Prostate gland (tissue), 2 donors: ENCODE measurements around the gene EYA4. TPM values are rescaled to one million over a fixed set of nuclear protein-coding genes. Genes with fewer than 3 reads are reported as not detected.

Source experiments
- DNase-seq: peaks from one replicate; pipeline ENCODE4 v3.0.0-alpha.2; 2019; ENCODE audit warnings: low spot score
- H3K27ac ChIP-seq, 2 donors: fragments of 200-600 bp; sonication (generic); 2 replicates each; pipeline ENCODE4 v1.5.1; 2017 to 2019
- H3K27me3 ChIP-seq: fragments of 200-600 bp; sonication (generic); replicated peaks from 2 replicates; pipeline ENCODE4 v1.5.1; 2019; ENCODE audit not compliant: insufficient read depth
- H3K36me3 ChIP-seq, 2 donors: fragments of 200-600 bp; sonication (generic); 1 replicate in 1 of 2; 2 replicates in 1 of 2; pipeline versions ENCODE4 v1.5.1 to v1.8.1; 2017 to 2019
- H3K4me1 ChIP-seq: fragments of 200-600 bp; sonication (generic); replicated peaks from 2 replicates; pipeline ENCODE4 v1.5.1; 2019
- H3K4me3 ChIP-seq, 2 donors: fragments of 200-600 bp; sonication (generic); 2 replicates each; pipeline ENCODE4 v1.5.1; 2017 to 2019
- H3K9me3 ChIP-seq: fragments of 200-600 bp; sonication (generic); 2 replicates; pipeline ENCODE4 v1.5.1; 2017
- CTCF ChIP-seq, 4 experiments: fragments of 200-600 bp in 2 of 4; fragments of 450-650 bp in 2 of 4; sonication (generic) in 2 of 4; IDR thresholded peaks; 1 replicate in 3 of 4; 2 replicates in 1 of 4; pipeline ENCODE4 v1.5.1; 2016 to 2019; ENCODE audit warnings: antibody characterized with exemption in 4 of 4, mild to moderate bottlenecking in 2 of 4, moderate library complexity in 2 of 4
- POLR2A ChIP-seq: fragments of 450-650 bp; IDR thresholded peaks from one replicate; pipeline ENCODE4 v1.6.1; 2016; ENCODE audit warnings: antibody characterized with exemption, mild to moderate bottlenecking
- POLR2AphosphoS5 ChIP-seq: sonication (generic); formaldehyde crosslinking; IDR thresholded peaks from one replicate; pipeline ENCODE4 v1.6.1; 2017; ENCODE audit warnings: antibody characterized with exemption
- WGBS: methylation state at CpG from one replicate; pipeline ENCODE4 v1.1.5; 2018; 5-methylcytosine and 5-hydroxymethylcytosine counted together
- intact Hi-C: fragments of 100-400 bp; cut with DNase I; formaldehyde crosslinking; loops from one replicate; pipeline ENCODE4 v1.14.2; 2022
- total RNA-seq, 2 donors: library from RNA; depleted of rRNA; stranded (reverse); fragments of >200 nt; gene quantifications; one replicate each; pipeline ENCODE4 v1.1.0, GENCODE V29; 2016

The EYA4 gene
- total RNA-seq, 2 donors from 2014 or later = 4.1 to 7.3 TPM

GRCh38 chr6:133523816-133524215, 282.7 kb downstream of the EYA4 start:
- 93% methylated on average over 1 of the region's 1 CpG for WGBS
- intact Hi-C loops = no loop called here
- H3K27me3 ChIP-seq = no peaks in the 10 kb centered on the region
- H3K4me1 ChIP-seq = no peaks in the 10 kb centered on the region
- TF ChIP-seq CTCF (IDR thresholded peaks at IDR 0.05) = no peak
- TF ChIP-seq POLR2AphosphoS5 = no peak
- no peak for TF ChIP-seq POLR2A
- no peak overlapping the region for H3K27ac ChIP-seq
- H3K36me3 ChIP-seq = no peaks in the 10 kb centered on the region
- no peak for DNase-seq
- H3K9me3 ChIP-seq = no peaks in the 10 kb centered on the region
- no peak overlapping the region for H3K4me3 ChIP-seq

- 79% methylated on average over 5 of the region's 5 CpGs for WGBS
- no peak for DNase-seq
- Histone ChIP-seq H3K36me3 (no peaks in the 10 kb centered on the region), H3K9me3 (no peaks in the 10 kb centered on the region), H3K4me1 (no peaks in the 10 kb centered on the region), H3K4me3 (no peak overlapping the region), H3K27ac (no peak overlapping the region), H3K27me3 (no peaks in the 10 kb centered on the region)
- TF ChIP-seq POLR2AphosphoS5 (no peak), CTCF (IDR thresholded peaks at IDR 0.05) (no peak), POLR2A (no peak)
- intact Hi-C loops = no loop called here
Measured at GRCh38 chr6:133526436-133526835, 285.3 kb downstream of the EYA4 start.

DNA sequence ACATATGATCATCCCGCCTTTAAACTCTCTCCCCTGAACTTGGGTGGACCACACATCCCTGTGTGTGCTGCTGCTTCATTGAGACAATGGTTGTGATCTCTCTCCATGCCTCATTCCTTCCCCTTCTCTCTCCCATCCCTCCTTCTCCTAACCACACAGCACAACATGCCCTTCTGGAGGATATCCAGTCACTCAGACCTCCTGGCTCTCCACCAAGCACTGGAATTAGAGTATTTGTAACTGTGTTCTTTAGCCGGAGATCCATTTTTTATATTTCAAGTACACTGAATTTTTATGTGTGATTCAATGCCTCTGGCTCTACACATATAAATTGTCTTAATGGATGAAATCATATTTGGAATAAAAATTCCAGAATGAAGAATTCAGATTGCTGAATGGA, 287.4 kb downstream of the EYA4 start:
- Histone ChIP-seq H3K36me3 (no peaks in the 10 kb centered on the region), H3K27ac (no peak overlapping the region), H3K4me1 (no peaks in the 10 kb centered on the region), H3K27me3 (no peaks in the 10 kb centered on the region), H3K4me3 (no peak overlapping the region), H3K9me3 (no peaks in the 10 kb centered on the region)
- WGBS = 62% methylated on average over 2 of the region's 2 CpGs
- intact Hi-C loops = no loop called here
- no peak for DNase-seq
- TF ChIP-seq POLR2A (no peak), CTCF (IDR thresholded peaks at IDR 0.05) (no peak), POLR2AphosphoS5 (no peak)

DNA sequence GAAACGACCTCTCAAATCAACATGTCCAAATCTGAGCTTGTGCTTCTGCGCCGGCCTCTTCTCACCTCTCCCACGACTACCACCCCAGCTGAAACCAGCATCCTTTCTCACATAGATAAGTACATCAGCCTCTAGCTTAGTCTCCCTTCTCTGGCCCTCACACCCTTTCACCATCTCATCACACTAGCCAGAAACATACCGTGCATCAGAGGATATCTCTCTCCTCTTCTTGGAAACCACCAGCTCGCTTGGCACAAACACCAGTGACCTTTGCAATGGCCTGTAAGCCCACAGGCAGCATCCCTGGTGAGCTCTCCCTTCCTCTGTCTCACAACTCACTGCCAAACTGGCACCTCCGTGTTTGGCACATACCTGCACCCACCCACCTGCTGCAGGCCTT, 291.8 kb downstream of the EYA4 start:
- Histone ChIP-seq H3K9me3 (no peaks in the 10 kb centered on the region), H3K27me3 (no peaks in the 10 kb centered on the region), H3K4me1 (no peaks in the 10 kb centered on the region), H3K4me3 (no peak overlapping the region), H3K36me3 (no peaks in the 10 kb centered on the region), H3K27ac (no peak overlapping the region)
- 69% methylated on average over 7 of the region's 7 CpGs for WGBS
- no peak for DNase-seq
- intact Hi-C loops = no loop called here
- TF ChIP-seq POLR2A = no peak
- TF ChIP-seq POLR2AphosphoS5 = no peak
- no peak for TF ChIP-seq CTCF (IDR thresholded peaks at IDR 0.05)

DNA sequence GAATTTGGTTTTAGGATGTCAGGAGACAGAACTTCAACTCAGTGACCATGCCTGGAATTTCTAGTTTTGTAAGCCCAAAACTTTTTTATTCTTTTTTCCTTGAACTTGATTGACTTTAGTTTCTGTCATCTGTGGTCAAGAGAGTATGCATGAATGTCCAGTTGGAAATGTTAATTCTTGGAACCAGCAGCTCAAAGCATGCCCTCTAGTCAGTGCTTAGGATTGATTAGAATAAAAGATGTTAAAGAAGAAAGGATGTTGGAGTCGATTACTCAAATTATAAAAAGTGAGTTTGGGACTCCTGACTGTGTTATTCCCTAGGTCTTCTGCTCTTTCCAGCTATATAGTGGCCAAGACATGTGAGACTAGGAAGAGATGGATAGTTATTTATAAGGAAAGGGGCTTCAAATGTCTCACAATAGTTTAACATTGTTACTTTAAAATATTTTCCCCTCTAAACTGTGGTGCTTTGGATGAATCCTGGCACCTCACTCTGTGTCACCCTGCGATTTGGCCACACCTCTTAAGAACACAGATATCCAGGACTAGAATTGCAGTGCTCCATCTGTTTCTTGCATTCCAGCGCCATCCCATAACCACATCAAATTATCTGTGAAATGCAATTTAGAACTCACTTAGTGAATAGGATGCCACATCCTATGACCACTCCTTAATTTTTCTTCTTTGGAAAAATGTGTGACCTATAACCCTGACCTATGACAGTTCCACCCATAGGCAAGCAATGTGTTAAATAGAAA, 298.5 kb downstream of the EYA4 start:
- H3K4me3 ChIP-seq = no peak overlapping the region
- H3K27me3 ChIP-seq = no peaks in the 10 kb centered on the region
- H3K9me3 ChIP-seq = no peaks in the 10 kb centered on the region
- no peak for DNase-seq
- intact Hi-C loops = no loop called here
- H3K27ac ChIP-seq = no peak overlapping the region
- WGBS = 84% methylated on average over 3 of the region's 3 CpGs
- no peaks in the 10 kb centered on the region for H3K4me1 ChIP-seq
- no peaks in the 10 kb centered on the region for H3K36me3 ChIP-seq
- TF ChIP-seq POLR2AphosphoS5 (no peak), POLR2A (no peak), CTCF (IDR thresholded peaks at IDR 0.05) (no peak)
